SHP77 (cell line): Measurements from ENCODE around the gene RMI2.
"Not testable (repeated sequence)": the region's sequence is repeated elsewhere in the genome, so short reads cannot be mapped to it uniquely, and the experiment has no call there.

Experiments
- DNase-seq, 2 experiments: peaks; one replicate each; lab custom pipeline; 2025; lab: John Stamatoyannopoulos, UW

Gene RMI2

DNA sequence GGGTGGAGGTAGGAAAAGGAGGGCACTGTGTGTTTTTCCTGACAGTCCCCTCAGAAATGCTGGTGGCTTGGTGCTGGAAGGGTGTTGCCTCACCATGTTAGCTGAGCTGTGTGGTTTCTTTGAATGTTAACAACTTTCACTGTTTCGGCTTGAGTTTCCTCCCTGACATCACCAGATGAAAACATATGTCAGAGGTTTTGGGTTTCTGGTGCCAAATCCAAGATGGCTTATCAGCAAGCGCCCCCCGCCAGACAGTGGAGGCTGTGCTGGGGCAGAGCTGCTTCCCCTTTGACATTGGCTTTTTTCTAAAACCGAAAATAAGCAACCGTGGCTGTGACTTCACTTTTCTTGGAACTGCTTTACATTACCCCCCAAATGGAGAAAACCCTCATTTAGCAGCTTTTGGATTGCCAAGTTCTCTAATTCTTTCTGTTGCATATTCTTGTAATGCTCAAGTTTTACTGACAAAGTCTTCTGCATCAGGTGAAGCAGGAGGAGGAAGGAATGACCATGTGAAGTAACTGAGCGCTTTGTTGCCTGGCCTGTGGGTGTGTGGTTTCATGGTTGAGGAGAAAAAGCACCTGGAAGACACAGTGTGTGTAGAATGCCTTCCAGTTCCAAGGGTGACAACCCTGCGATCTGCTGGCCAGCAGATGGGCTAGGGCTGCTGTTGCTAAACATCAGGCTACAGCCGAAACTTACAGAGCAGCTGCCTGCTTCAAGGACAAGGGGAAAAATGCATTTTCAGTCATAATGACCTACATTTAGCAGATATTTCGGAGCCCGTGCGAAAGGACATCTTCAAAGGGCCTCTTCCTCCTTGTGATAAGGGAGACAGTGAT, 9.7 kb downstream of the RMI2 start:
- DNase-seq = no peak

DNA sequence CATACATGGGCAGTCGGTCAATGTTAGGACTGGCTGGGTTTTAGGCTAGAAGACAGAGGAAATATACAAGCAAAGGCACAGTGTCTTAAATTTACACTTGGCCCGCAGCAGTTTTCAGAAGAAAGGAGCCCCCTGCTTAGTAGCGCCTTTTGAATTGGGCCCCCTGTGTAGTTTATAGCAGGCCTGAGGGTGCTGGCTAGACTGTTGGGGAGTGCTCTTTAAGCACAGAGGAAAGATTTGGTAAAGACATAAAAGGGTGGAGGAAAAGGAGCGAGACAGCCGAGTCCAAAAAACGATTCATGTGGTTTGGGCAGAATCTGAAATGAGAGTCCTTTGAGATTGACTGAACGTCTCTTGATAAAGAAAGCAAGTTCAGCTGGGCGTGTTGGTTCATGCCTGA, 10.6 kb downstream of the RMI2 start:
- DNase-seq = no peak

DNA sequence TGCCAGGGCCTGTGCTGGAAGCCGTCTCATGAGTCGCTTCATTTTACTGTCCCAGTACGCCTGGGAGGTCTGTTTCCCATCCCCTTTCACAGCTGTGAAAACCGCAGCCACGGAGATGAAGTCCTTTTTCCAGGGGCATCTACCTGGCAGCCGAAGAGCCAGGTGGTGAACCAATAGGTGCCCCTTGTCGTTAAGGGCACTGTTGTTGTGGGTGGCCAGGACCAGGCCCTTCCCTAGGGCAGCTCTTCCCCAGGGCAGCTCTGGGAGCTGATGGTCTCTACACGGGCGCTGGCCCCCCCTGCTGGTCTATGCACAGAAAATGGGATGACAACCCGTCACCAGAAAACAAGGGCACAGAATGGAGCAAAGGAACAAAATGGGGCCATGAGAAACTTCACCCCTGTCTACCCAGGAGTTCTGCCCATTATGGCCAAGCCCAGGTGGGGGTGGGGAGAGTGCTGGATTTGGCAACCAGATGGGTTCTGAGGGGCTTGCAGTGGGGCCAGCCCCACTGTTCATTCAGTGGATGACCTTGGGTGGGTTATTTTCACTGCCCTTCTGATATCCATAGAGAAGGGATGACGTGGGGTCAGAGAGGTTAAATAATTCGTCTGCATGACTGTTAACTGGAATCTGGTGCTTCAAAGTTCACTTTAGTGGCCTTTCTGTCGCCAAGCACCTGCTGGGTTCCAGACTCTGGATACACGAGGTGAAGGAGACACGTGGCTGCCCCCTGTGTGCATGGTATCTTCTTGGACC, 11.5 kb downstream of the RMI2 start:
- peak; percentile 55 to 72 for DNase-seq

DNA sequence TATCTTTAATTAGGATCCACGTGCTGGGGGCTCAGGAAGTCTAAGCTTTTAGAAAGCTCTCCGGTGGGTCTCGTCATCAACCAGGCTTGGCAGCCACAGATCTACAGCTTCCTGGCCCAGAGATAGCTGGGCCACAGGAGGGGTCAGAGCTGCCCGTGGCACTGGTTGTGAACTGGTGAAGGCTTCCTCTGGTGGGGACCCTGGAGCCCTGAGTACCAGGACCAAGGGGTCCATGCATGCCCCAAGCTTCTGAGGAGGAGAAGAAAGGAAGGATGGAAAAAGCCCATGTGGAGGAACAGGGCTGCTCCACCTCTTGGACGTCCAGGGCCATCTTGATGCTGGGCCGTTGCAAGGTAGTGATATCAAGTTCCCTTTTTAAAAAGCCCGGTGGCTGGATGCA, 13.3 kb downstream of the RMI2 start:
- no peak for DNase-seq

DNA sequence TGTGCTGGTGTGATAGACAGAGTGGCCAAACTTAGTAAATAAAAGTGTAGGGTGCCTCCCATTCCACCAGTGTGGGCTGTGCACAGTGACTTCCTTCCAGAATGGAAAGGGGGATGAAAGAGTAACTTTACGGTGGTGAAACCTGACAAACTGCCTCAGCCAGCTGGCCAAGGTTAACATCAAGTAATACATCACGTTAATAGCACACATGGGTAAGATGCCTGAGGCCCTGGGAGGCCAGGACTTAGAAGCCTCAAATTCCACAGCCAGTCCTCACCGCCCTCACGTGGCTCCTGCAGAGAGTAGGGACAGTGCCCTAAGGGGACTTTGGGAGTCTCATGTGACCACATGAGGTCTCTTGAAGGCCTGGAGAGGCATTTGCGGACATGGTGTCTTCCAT, 14.1 kb downstream of the RMI2 start:
- no peak for DNase-seq

DNA sequence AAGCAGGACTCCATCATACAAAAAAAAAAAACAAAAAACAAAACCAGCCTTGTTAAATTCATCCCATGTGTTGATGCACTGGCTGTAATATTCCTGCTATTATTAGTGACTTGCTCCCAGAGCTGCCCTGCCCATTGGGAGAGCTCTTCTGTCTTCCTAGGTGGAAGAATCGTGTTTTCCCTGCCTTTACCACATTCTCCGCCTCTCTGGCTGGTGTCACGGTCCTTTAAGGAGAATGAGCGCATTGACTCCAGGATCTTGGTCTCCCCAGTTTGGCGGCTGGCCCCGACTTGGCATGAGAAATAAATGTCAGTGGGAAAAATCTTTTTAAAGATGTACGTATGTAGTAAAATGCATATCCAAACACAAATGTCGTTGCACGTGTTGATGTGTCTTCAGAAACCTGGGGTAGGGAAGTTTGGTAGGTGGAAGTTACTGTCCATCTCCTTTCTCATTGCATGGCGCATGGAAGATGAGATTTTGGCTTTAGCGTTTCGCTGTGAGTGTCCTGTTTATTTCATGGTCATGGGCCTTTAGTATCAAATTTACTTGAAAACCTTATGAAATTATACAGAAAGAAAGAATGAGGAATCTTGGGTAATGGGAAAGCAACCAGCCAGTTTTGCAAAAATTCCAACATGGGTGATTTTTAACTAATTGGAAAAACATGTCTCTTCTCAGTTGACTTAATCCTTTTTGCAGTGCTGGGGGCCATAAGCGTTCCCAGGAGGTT, 15.5 kb downstream of the RMI2 start:
- DNase-seq = no peak

DNA sequence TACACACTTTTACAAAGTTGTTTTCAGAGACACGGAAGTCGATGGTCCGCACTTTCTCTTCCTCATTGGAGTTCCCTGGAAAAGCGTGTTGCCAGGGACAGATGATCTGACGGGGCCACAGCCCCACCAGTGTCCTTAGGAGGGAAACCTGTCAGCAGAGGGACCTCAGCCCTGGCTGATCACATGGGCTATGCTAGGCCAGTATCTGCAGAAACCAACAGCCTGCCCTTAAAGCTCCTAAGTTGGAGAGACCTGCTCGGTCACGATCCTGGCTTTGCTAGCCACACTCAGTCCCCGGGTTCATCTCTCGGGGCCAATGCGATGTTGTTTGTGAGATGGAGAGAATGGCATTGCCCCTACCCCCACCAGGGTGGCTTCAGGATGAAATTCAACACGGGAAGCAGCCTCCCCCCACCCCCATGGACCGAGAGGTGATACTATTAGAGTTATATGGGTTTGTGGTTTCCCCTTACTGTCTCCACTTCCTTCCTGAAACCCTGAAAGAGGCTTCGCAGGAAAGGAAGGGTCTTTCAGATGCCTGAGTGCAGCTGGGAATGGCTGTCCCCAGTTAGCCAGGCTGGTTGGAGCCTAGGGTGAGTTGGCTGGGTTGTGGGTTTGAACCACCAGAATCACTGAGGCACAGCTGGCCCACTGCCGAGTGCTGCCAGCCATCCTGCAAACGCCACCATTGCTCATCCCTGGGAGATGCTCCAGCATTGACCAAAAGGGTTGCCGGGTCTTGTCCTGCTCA, 16.6 kb downstream of the RMI2 start:
- no peak for DNase-seq

DNA sequence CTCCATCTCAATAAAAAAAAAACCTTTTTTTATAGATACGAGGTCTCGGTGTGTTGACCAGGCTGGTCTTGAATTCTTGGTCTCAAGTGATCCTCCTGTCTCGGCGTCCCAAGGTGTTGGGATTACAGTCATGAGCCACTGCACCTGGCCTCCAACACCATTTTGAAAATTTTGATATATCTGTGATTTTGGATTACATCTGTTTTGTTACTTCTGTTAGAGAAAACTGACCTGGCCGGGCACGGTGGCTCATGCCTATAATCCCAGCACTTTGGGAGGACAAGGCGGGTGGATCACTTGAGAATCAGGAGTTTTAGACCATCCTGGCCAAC, 18.6 kb downstream of the RMI2 start:
- DNase-seq = no peak

DNA sequence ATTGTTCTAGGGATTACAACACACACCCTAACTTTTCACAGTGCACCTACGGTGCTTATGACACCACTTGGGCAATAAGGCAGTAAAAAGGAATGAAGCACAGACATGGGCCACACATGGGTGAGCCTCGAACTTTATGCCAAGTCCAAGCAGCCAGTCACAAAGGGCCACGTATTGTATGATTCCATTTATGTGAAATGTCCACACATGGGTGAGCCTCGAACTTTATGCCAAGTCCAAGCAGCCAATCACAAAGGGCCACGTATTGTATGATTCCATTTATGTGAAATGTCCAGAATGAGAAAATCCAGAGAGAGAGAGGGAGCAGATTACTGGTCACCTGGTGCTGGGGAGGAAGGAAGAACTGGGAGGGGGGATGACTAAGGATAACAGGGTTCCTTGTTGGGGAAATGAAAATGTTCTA, 22.2 kb downstream of the RMI2 start:
- no peak for DNase-seq

DNA sequence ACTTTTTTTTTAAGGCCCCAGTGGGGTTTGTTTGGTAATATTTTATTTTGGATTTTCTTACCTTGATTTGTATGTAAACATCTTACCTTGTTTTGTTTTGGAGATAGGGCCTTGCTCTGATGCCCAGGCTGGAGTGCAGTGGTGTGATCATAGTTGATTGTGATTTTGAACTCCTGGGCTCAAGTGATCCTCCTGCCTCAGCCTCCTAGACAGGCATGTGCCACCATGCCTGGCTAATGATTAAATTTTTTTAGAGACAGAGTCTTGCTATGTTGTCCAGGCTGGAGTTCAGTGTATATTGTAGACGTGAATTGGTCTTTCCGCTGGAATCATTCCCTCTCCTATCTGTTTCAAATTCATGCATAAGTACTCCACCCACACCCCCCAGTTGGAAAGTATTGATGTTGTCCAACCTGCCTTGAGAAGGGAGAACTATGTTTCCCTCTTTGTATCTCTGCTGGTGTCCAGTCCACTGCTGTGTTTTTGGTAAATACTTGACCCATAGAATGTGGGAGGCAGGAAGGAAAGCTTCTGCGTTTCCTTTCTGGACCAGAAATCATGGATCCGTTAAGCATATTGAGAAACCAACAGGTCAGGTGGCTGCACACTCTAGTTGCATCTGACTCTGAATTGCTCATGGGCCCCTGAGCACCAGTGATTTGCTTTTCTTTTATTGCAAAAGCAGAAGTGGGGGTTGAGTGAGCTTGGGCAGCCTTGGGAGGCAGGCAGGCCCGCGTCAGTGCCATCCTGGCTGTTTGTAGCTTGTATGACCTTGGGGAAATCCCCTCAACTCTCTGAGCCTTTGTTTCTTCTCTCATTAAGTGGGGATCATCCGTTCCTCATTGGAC, 25.0 kb downstream of the RMI2 start:
- DNase-seq = no peak

DNA sequence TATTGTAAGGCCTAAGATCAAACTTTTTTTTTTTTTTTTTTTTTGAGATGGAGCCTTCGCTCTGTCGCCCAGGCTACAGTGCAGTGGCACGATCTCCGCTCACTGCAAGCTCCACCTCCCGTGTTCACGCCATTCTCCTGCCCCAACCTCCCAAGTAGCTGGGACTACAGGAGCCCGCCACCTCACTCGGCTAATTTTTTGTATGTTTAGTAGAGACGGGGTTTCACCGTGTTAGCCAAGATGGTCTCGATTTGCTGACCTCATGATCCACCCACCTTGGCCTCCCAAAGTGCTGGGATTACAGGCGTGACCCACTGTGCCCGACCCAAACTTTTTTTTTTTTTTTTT, 25.6 kb downstream of the RMI2 start:
- DNase-seq = not testable (repeated sequence)

DNA sequence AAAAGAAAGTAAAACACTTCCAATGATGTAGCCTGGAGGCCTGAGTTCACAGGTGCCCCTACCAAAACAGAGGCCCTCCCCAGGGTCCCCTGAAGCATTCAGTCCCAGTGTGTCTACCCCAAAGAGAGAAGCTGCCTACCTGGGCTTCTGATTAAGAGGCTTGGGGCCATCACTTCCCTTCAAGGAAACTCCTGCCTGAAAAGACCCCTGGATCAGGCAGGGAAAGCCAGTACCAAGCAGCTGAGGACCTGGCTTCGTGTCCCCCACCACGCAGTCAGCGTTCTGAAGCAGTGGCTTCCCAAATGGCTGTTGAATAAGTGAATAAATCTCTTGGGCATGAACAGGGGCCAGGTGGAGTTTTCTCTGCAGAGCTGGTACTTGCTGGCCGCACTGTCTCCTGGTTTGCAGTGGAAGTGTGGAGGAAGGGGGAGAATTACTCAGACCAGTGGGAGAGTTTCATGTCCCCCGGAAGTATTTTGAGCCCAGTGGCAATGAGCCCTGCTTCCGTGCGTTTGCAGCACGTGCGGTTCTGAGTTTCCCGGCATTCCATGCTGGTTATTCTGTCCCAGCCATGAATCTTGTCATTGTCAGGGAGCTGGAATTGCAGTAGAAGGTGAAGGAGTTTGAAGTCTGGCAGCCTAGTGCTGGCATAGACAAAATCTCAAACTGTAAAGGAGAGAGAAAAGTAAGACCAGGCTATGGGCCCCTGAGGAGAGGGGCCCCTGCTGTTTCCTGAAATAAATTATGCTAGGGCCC, 27.0 kb downstream of the RMI2 start:
- DNase-seq = no peak

DNA sequence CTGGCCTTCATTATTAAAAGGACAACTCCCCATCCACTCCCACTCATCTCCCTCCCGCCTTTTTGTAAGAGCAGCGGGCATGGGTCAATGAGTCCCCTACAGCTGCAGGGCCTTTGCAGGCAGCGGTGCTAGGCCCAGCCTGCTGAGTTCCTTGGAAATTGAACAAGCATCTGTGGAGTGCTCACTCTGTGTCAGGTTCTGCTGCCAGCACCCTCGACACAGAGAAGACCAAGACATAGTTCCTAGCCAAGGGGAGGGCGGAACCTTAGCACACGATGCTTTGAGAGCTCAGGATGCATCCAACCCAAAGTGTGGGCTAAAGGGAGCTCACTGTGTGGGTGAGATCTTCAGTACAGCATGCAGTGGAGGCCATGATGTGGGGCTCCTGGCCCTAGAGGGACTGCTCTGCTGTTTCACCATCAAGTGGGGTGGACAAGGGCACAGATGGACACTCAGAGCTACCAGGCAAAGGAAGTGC, 27.6 kb downstream of the RMI2 start:
- no peak for DNase-seq

DNA sequence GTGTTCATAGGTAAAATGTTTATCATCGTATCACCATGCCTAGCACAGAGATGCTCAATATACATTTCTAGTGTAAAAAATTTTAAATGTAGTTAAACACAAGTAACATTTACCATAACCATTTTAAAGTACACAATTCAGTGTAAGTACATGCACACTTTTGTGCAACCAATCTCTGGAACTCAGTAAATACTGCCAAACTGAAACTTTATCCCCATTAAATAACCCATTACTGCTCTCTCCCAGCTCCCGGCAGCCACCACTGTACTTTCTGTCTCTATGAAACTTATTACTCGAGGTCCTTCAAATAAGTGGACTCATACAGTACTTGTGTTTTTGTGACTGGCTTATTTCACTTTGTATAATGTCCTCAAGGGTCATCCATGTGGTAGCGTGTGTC, 29.0 kb downstream of the RMI2 start:
- DNase-seq = no peak

DNA sequence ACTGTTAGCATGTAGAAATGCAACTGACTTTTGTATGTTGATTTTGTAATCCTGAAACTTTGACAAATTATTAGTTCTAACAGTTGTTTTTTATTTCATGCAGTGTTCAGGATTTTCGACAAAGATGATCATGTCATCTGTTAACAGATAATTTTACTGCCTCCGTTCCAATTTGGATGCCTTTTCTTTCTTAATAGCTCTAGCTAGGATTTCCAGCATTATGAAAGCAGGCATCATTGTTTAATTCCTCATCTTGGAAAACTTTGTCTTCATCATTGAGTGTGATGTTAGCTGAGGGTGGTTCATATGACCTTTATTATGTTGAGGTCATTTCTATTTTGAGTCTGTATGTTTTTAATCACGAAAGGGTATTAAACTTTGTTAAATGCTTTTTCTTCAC, 31.9 kb downstream of the RMI2 start:
- no peak for DNase-seq

DNA sequence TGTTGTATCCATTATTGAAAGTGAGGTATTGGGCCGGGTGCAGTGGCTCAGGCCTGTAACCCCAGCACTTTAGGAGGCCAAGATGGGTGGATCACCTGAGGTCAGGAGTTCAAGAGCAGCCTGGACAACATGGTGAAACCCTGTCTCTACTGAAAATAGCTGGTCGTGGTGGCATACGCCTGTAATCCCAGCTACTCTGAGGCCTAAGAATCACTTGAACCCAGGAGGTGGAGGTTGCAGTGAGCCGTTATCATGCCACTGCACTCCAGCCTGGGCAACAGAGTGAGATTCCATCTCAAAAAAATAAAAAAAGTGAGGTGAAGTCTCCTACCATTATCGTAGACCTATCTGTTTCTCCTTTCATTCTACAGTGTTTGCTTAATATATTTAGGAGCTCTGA, 33.7 kb downstream of the RMI2 start:
- not testable (repeated sequence) for DNase-seq

DNA sequence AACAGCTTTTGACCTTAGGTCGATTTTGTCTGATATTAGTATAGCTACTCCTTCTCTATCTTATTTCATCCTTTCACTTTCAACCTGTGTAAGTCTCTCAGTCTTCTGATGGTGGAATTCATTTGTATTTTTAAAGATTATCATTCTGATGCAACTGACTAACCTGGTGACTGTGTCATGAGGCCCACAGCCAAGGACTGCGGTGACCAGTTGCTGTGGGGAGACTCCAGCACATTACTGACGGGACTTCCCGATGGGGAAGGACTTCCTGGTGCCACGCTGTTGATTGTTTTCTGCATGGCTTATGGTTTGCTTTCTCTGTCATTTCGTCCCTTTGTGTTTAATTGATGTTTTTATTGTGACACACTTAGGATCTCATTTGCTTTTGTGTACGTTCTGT, 34.2 kb downstream of the RMI2 start:
- no peak for DNase-seq

DNA sequence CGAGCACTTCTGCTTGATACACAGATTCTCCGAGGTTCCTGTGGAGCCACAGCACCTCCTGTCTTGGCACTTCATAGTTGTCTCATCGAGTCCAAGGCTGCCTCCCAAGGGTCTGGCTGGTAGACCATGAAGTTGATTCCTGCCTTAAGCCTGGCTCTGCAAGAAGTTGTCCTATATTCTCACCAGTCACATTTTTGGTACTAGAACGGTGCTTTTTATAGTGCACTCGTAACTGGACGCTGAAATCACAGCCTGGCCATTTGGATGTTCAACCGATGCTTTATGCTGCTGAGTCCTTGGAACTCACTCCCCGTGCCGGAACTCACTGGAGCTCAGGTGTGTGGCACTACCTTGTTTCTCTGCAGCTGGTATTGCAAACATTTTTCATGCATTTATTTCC, 35.6 kb downstream of the RMI2 start:
- DNase-seq = no peak

DNA sequence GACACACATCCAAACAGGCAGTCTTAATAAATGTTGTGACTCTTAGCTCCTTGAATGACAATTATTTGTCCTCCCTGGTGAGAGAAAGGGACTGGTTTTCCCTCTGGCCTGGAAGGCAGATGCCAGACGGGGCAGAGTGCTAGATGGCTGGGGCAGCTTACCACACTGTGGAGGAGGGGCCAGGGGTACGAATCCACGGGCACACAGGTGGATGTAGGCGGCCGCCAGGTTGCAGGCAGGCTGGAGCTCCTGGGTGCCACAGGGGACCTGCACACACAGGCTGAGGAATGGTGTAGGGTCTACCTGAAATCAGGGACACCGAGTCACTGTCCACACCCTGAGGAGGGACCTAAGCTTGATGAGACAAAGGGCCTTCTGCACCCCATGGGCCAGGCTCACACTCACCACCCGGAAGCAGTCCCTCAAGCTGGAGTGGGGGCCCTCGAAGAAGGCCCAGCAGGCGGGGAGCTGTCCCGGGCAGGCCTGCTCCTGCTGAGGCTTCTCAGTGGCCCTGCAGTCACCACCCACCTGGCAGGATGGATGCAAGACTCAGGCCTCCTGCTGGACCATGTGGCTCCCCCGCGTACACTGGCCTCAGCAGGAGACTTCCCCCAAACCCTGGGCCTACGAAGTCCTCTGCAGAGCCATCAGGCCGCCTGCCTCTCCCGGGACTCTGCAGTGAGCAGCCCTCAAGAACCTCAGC, 38.4 kb downstream of the RMI2 start:
- DNase-seq = no peak
